Hematopoietic multipotent progenitor cell treated with erythropoietin and hydrocortisone succinate and interleukin-3 and kit ligand, for 4 days (in vitro differentiated cells): ENCODE measurements around the gene RALGPS1.
A peak's percentile ranks its signal among the peaks of the same experiment; 100 is the strongest.

Experiments used
- DNase-seq: peaks from one replicate; pipeline ENCODE4 v3.0.0-alpha.2; 2015

RALGPS1 gene

GRCh38 chr9:126956917-126957686, 42.5 kb downstream of the RALGPS1 start:
- no peak for DNase-seq

- no peak for DNase-seq
Observed at GRCh38 chr9:126957687-126958053, 43.1 kb downstream of the RALGPS1 start.

GRCh38 chr9:126959336-126959735, 44.8 kb downstream of the RALGPS1 start:
- DNase-seq, result no peak

- no peak for DNase-seq
Observed at GRCh38 chr9:126959917-126960316, 45.3 kb downstream of the RALGPS1 start.

GRCh38 chr9:126962336-126962735, 47.8 kb downstream of the RALGPS1 start:
- no peak for DNase-seq

- no peak for DNase-seq
Observed at GRCh38 chr9:126965077-126965476, 50.5 kb downstream of the RALGPS1 start.

GRCh38 chr9:126965541-126966428, 51.2 kb downstream of the RALGPS1 start:
- peak; percentile 75 for DNase-seq

- no peak for DNase-seq
Observed at GRCh38 chr9:126971261-126971660, 56.7 kb downstream of the RALGPS1 start.

GRCh38 chr9:126973651-126974529, 59.3 kb downstream of the RALGPS1 start:
- DNase-seq, result no peak

GRCh38 chr9:126974594-126974993, 60.0 kb downstream of the RALGPS1 start:
- no peak for DNase-seq

- no peak for DNase-seq
Observed at GRCh38 chr9:126975327-126976220, 61.0 kb downstream of the RALGPS1 start.

- DNase-seq, result no peak
Observed at GRCh38 chr9:126979461-126979860, 64.9 kb downstream of the RALGPS1 start.

GRCh38 chr9:126980231-126980630, 65.6 kb downstream of the RALGPS1 start:
- DNase-seq, result no peak

GRCh38 chr9:126981218-126981617, 66.6 kb downstream of the RALGPS1 start:
- DNase-seq, result no peak

GRCh38 chr9:126982215-126983002, 67.8 kb downstream of the RALGPS1 start:
- DNase-seq, result no peak

GRCh38 chr9:126983767-126984166, 69.2 kb downstream of the RALGPS1 start:
- no peak for DNase-seq

- DNase-seq, result no peak
Observed at GRCh38 chr9:126984969-126985368, 70.4 kb downstream of the RALGPS1 start.

GRCh38 chr9:126985870-126986498, 71.4 kb downstream of the RALGPS1 start:
- DNase-seq, result peak; percentile 99

- DNase-seq, result no peak
Observed at GRCh38 chr9:126986506-126986951, 71.9 kb downstream of the RALGPS1 start.

- DNase-seq, result no peak
Observed at GRCh38 chr9:126988857-126989256, 74.3 kb downstream of the RALGPS1 start.
